Right atrium auricular region (tissue), 2 donors: ENCODE results near the gene CHMP5. TPM values are rescaled to one million over a fixed set of nuclear protein-coding genes. Genes with fewer than 3 reads are reported as not detected.

Experiments
- DNase-seq: peaks from one replicate; pipeline ENCODE4 v3.0.0-alpha.2; 2019; ENCODE audit warnings: low spot score
- H3K27ac ChIP-seq, 2 donors: fragments of 200-600 bp; sonication (generic); 1 replicate in 1 of 2; 2 replicates in 1 of 2; pipeline ENCODE4 v1.5.1; 2016 to 2019
- H3K27me3 ChIP-seq, 2 donors: fragments of 200-600 bp; sonication (generic); one replicate each; pipeline versions ENCODE4 v1.5.1 to v1.6.0; 2017 to 2019
- H3K36me3 ChIP-seq: fragments of 200-600 bp; sonication (generic); one replicate; pipeline ENCODE4 v1.5.1; 2016
- H3K4me1 ChIP-seq, 2 donors: fragments of 200-600 bp; sonication (generic); one replicate each; pipeline versions ENCODE4 v1.5.1 to v1.6.0; 2017 to 2019
- H3K4me3 ChIP-seq, 2 donors: fragments of 200-600 bp; sonication (generic); 1 replicate in 1 of 2; 2 replicates in 1 of 2; pipeline ENCODE4 v1.5.1; 2017 to 2019; ENCODE audit warnings: mild to moderate bottlenecking in 1 of 2, moderate library complexity in 1 of 2
- H3K9me3 ChIP-seq, 2 donors: fragments of 200-600 bp; sonication (generic); one replicate each; pipeline ENCODE4 v1.5.1; 2019
- total RNA-seq, 2 donors: library from RNA; depleted of rRNA; stranded (reverse); fragments of >200 nt; gene quantifications; one replicate each; pipeline ENCODE4 v1.1.0, GENCODE V29; 2016
- TF ChIP-seq, protein P1 (sequence below), 2 donors: fragments of 200-600 bp; sonication (generic); IDR thresholded peaks; one replicate each; pipeline ENCODE4 v1.5.1; 2019; ENCODE audit warnings: antibody characterized with exemption in 2 of 2

The CHMP5 gene
- total RNA-seq, 2 donors from 2014 or later: 44.0 to 51.1 TPM

DNA sequence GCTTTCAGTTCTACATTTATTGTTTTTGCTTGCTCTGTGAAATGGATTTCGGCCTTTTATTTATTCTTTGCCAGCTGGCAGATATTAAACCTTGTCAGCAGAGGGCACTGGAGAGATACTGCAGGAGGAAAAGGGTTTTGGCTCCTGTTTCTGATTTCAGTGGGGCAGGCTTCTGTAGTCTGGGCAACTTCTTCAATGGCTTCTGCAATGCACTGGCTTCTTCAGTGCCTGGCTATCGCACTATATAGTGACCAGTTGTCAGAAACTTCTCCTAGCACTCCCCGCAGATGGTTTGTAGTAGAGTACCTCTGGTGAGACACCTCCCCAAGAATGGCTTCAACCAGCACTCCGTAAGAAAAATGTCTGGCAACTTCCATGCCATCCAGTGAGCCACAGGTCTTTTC, 22.2 kb downstream of the CHMP5 start:
- TF ChIP-seq, protein P1, sequence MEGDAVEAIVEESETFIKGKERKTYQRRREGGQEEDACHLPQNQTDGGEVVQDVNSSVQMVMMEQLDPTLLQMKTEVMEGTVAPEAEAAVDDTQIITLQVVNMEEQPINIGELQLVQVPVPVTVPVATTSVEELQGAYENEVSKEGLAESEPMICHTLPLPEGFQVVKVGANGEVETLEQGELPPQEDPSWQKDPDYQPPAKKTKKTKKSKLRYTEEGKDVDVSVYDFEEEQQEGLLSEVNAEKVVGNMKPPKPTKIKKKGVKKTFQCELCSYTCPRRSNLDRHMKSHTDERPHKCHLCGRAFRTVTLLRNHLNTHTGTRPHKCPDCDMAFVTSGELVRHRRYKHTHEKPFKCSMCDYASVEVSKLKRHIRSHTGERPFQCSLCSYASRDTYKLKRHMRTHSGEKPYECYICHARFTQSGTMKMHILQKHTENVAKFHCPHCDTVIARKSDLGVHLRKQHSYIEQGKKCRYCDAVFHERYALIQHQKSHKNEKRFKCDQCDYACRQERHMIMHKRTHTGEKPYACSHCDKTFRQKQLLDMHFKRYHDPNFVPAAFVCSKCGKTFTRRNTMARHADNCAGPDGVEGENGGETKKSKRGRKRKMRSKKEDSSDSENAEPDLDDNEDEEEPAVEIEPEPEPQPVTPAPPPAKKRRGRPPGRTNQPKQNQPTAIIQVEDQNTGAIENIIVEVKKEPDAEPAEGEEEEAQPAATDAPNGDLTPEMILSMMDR (IDR thresholded peaks at IDR 0.05): peak; percentile 52 to 74
- peaks cover 16% of the 10 kb centered on the region for H3K36me3 ChIP-seq
- H3K4me1 ChIP-seq: peaks cover 0 to 26% of the 10 kb centered on the region in 2 donors
- H3K9me3 ChIP-seq: no peaks in the 10 kb centered on the region
- peak overlapping the region in 1 of 2 donors; percentile 30 for H3K27ac ChIP-seq
- H3K27me3 ChIP-seq: no peaks in the 10 kb centered on the region
- no peak for DNase-seq
- no peak overlapping the region for H3K4me3 ChIP-seq

DNA sequence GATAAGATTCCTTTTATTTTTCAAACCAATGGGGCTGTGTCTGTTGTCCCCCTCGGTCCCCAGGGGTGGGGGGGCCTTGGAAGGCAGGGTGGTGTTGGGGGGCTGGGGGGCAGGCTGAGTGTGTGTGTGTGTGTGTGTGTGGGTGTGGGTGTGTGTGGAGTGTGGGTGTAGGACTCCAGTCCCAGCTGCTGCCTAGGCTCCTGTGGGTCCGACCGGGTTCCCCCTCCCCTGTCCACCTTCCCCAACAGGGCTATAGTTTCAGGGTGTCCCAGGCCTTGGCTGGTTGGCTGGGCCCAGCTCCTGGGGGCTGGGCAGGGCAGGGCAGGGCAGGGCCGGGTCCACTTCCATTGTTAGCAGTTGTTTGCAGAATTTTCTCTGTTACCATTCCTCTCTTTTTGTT, 23.4 kb downstream of the CHMP5 start:
- Histone ChIP-seq H3K9me3 (no peaks in the 10 kb centered on the region), H3K4me3 (no peak overlapping the region), H3K36me3 (peaks cover 5% of the 10 kb centered on the region), H3K27ac (peak overlapping the region in 1 of 2 donors; percentile 96), H3K27me3 (no peaks in the 10 kb centered on the region), H3K4me1 (peaks cover 0 to 38% of the 10 kb centered on the region in 2 donors)
- no peak for DNase-seq
- TF ChIP-seq, protein P1 (IDR thresholded peaks at IDR 0.05): no peak

DNA sequence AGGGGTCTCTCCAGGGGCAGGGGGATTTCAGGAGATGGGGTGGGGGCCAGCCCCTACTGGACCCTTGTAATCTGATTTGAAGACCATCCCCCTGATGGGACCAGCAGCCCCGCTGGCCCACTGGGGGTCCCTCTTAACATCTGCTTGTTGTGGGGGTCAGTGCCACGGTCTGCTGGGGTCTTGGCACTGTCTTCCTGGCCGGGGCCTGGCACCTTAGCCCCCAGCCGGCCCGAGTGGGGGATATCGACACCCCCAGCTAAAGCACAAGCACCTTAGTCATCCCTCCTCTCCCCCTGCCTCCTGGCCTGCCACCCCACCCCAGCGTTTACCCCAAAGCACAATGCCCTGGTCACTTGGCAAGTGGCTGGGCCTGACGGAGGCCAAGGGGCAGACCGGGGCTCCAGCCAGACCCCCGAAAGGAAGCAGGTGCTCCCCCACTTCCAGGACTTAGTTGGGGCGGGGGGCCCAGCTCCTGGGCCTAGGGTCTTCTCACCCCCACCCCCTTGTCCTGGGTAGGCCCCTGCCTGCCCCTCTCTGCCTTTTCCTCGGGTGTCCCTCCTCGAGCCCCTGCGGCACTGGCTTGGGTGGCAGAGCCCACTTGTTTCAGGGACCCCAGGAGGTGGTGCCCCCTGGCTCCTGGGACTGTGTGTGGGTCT, 24.1 kb downstream of the CHMP5 start:
- Histone ChIP-seq H3K4me3 (peak overlapping the region in 1 of 2 donors; percentile 74), H3K36me3 (no peaks in the 10 kb centered on the region), H3K27me3 (no peaks in the 10 kb centered on the region), H3K27ac (peak overlapping the region; percentile 96 to 98), H3K9me3 (no peaks in the 10 kb centered on the region), H3K4me1 (peaks cover 0 to 45% of the 10 kb centered on the region in 2 donors)
- no peak for DNase-seq
- TF ChIP-seq, protein P1 (IDR thresholded peaks at IDR 0.05): no peak

DNA sequence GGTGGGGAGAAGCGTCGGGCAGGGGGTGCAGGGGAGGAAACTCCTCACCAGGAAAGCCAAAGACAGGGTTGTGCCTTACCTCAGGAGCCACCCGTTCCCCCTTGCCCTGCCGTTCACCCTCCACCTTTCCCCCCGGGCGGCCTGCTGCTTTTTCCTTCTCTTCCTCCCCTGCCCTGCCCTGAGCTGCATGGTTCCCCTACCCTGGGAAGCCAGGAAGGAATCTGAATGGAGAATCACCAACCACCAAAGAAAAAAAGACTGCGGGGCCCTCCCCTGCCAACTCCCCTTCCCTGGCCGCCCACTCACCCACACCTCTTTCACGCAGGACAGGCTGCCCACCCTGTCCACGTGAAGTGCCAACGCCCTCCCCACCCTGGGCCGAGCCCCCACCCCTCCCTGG, 24.6 kb downstream of the CHMP5 start:
- peaks cover under 1% of the 10 kb centered on the region for H3K36me3 ChIP-seq
- H3K27ac ChIP-seq: peak overlapping the region; percentile 96 to 98
- no peaks in the 10 kb centered on the region for H3K9me3 ChIP-seq
- peaks cover 0 to 47% of the 10 kb centered on the region in 2 donors for H3K4me1 ChIP-seq
- no peak for DNase-seq
- TF ChIP-seq, protein P1 (IDR thresholded peaks at IDR 0.05): no peak
- peak overlapping the region; percentile 74 to 76 for H3K4me3 ChIP-seq
- no peaks in the 10 kb centered on the region for H3K27me3 ChIP-seq

DNA sequence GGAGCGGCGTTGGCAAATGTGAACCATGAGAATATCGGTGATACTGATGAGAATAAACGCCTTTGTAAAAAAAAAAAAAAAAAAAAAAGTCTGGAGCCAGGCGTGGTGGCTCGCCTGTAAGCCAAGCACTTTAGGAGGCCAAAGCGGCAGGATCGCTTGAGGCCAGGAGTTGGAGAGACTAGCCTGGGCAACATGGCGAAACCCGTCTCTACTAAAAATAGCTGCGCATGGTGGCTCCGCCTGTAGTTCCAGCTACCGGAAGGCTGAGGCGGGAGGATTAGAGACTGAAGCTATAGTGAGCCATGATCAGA, 25.0 kb downstream of the CHMP5 start:
- peak overlapping the region; percentile 96 to 98 for H3K27ac ChIP-seq
- DNase-seq: no peak
- no peaks in the 10 kb centered on the region for H3K9me3 ChIP-seq
- H3K27me3 ChIP-seq: no peaks in the 10 kb centered on the region
- peaks cover 0 to 47% of the 10 kb centered on the region in 2 donors for H3K4me1 ChIP-seq
- peaks cover 4% of the 10 kb centered on the region for H3K36me3 ChIP-seq
- TF ChIP-seq, protein P1 (IDR thresholded peaks at IDR 0.05): no peak
- peak overlapping the region; percentile 74 to 76 for H3K4me3 ChIP-seq
